ENCODE data around the gene LAX1.

The LAX1 gene

GRCh38 chr1:203813581-203814341, 48.8 kb downstream of the LAX1 start:
- DNase-seq (ENCODE audit: low read depth in 2 of 2): no peak

DNA sequence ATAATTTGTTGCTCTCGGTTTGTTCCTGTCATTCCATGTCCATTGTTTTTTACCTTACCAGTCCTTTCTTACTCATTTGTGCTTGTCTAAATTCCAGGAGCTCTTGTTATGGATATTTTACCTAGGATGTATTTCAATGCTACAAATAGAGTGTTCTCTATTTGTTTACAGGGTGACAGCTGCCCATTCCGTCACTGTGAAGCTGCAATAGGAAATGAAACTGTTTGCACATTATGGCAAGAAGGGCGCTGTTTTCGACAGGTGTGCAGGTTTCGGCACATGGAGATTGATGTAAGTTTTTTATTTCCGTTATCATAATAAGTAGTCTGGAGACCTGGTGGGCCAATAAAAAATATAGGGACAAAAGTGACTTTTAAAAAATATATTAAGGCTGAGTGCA, 53.4 kb downstream of the LAX1 start:
- no peak for DNase-seq (ENCODE audit: low read depth in 2 of 2)

- DNase-seq (ENCODE audit: low read depth in 2 of 2): no peak
Measured at GRCh38 chr1:203823306-203823705, 58.3 kb downstream of the LAX1 start.
